SK-N-SH (cell line): ENCODE results near the gene SLAMF6. TPM values are rescaled to one million over a fixed set of nuclear protein-coding genes. Genes with fewer than 3 reads are reported as not detected.

Experiments used
- CTCF ChIA-PET: fragments of 300-600, 350-600 bp; formaldehyde crosslinking; extraction: SDS; loops from one replicate; lab custom pipeline; 2021; lab: Yijun Ruan, JAX
- POLR2A ChIA-PET: fragments of 350-600 bp; sonication (Branson Sonifier 250); formaldehyde crosslinking; extraction: SDS; loops from one replicate; lab custom pipeline; 2020; ENCODE audit warnings: antibody characterized with exemption, inconsistent platforms; lab: Yijun Ruan, JAX
- DNase-seq: peaks from one replicate; pipeline ENCODE4 v3.0.0; 2012
- H2AFZ ChIP-seq: fragments of 200-600 bp; sonication (generic); 2 replicates; pipeline ENCODE4 v1.8.1; 2016; ENCODE audit warnings: antibody characterized with exemption, mild to moderate bottlenecking, low read depth
- H3F3A ChIP-seq: fragments of 200-600 bp; sonication (generic); replicated peaks from 2 replicates; pipeline ENCODE3; 2016; ENCODE audit warnings: antibody characterized with exemption, mild to moderate bottlenecking; ENCODE audit not compliant: insufficient read depth
- H3K27ac ChIP-seq, 2 experiments: fragments of 200-500 bp in 1 of 2; fragments of 200-600 bp in 1 of 2; sonication (Bioruptor generic) in 1 of 2; sonication (generic), shearing (Covaris generic) in 1 of 2; 2 replicates each; pipeline versions ENCODE4 v1.5.1 to v1.6.1; 2014 to 2016; ENCODE audit warnings: low read depth in 2 of 2, inconsistent platforms in 1 of 2, low read length in 1 of 2, mild to moderate bottlenecking in 1 of 2, mixed read lengths in 1 of 2
- H3K27me3 ChIP-seq: fragments of 200-600 bp; sonication (generic), shearing (Covaris generic); 2 replicates; pipeline ENCODE4 v1.6.1; 2016; ENCODE audit warnings: mixed run types; ENCODE audit not compliant: insufficient read depth
- H3K36me3 ChIP-seq, 2 experiments: fragments of 200-500 bp in 1 of 2; fragments of 200-600 bp in 1 of 2; sonication (Bioruptor generic) in 1 of 2; sonication (generic) in 1 of 2; replicated peaks in 1 of 2; 2 replicates each; pipeline versions ENCODE3 to v1.5.1; 2014 to 2016; ENCODE audit warnings: low read length in 1 of 2, mild to moderate bottlenecking in 1 of 2; ENCODE audit not compliant: insufficient read depth in 2 of 2, control insufficient read depth in 1 of 2
- H3K4me1 ChIP-seq, 2 experiments: fragments of 200-500 bp in 1 of 2; fragments of 200-600 bp in 1 of 2; sonication (Bioruptor generic) in 1 of 2; sonication (generic), shearing (Covaris generic) in 1 of 2; 2 replicates each; pipeline versions ENCODE4 v1.5.1 to v1.6.1; 2014 to 2016; ENCODE audit warnings: low read depth in 1 of 2, low read length in 1 of 2, mixed run types in 1 of 2; ENCODE audit not compliant: insufficient read depth in 2 of 2, control insufficient read depth in 1 of 2
- H3K4me2 ChIP-seq: fragments of 200-600 bp; sonication (generic), shearing (Covaris generic); 2 replicates; pipeline ENCODE4 v1.6.1; 2017; ENCODE audit warnings: mixed run types
- H3K4me3 ChIP-seq, 2 experiments: fragments of 200-500 bp in 1 of 2; fragments of 200-600 bp in 1 of 2; sonication (Bioruptor generic) in 1 of 2; sonication (generic), shearing (Covaris generic) in 1 of 2; 2 replicates each; pipeline versions ENCODE4 v1.5.1 to v1.8.1; 2014 to 2016; ENCODE audit warnings: low read depth in 2 of 2, inconsistent platforms in 1 of 2, low read length in 1 of 2, mild to moderate bottlenecking in 1 of 2, mixed read lengths in 1 of 2, moderate library complexity in 1 of 2
- H3K79me2 ChIP-seq: fragments of 200-600 bp; sonication (generic); 2 replicates; pipeline ENCODE4 v1.8.1; 2017; ENCODE audit warnings: mild to moderate bottlenecking; ENCODE audit not compliant: insufficient read depth
- H3K9ac ChIP-seq: fragments of 200-600 bp; sonication (generic); 2 replicates; pipeline ENCODE4 v1.6.1; 2017; ENCODE audit warnings: mixed run types
- H3K9me2 ChIP-seq: fragments of 200-600 bp; sonication (generic); 2 replicates; pipeline ENCODE4 v1.6.1; 2017; ENCODE audit warnings: mixed run types
- H3K9me3 ChIP-seq: fragments of 200-600 bp; sonication (generic); 2 replicates; pipeline ENCODE4 v1.6.1; 2017; ENCODE audit warnings: mixed run types, mild to moderate bottlenecking, moderate library complexity
- H4K20me1 ChIP-seq: fragments of 200-600 bp; sonication (generic); 2 replicates; pipeline ENCODE4 v1.6.1; 2017; ENCODE audit warnings: mild to moderate bottlenecking, mixed run types; ENCODE audit not compliant: insufficient read depth
- CTCF ChIP-seq: fragments of 200-600 bp; sonication (generic); IDR thresholded peaks from 2 replicates; pipeline ENCODE4 v1.6.1; 2017; ENCODE audit warnings: antibody characterized with exemption, mild to moderate bottlenecking, moderate library complexity
- FOXJ3 ChIP-seq: sonication (generic); formaldehyde crosslinking; IDR thresholded peaks from 2 replicates; pipeline ENCODE4 v1.5.1; 2020; ENCODE audit warnings: mild to moderate bottlenecking, missing genetic modification reagents
- MEF2A ChIP-seq: IDR thresholded peaks from 2 replicates; pipeline ENCODE4 v1.4.0; 2012; ENCODE audit warnings: low read depth, borderline replicate concordance
- RAD21 ChIP-seq: IDR thresholded peaks from 2 replicates; pipeline ENCODE4 v1.6.1; 2012; ENCODE audit warnings: mild to moderate bottlenecking, low read length
- REST ChIP-seq: IDR thresholded peaks from 2 replicates; pipeline ENCODE4 v1.6.1; 2012; ENCODE audit warnings: mild to moderate bottlenecking, low read depth, low read length, moderate library complexity
- RFX5 ChIP-seq: IDR thresholded peaks from 2 replicates; pipeline ENCODE4 v1.6.1; 2012; ENCODE audit warnings: mild to moderate bottlenecking, improper control_type of control experiment, low read length
- TCF12 ChIP-seq: IDR thresholded peaks from 2 replicates; pipeline ENCODE4 v1.4.0; 2012
- USF1 ChIP-seq: IDR thresholded peaks from 2 replicates; pipeline ENCODE4 v1.4.0; 2012; ENCODE audit warnings: low read depth, borderline replicate concordance
- USF2 ChIP-seq: fragments of 150-350 bp; IDR thresholded peaks from 2 replicates; pipeline ENCODE4 v1.6.1; 2017; ENCODE audit warnings: antibody characterized with exemption, low read length, low read depth, borderline replicate concordance
- WGBS: methylation state at CpG from one replicate; pipeline ENCODE4 v1.1.6; 2017; ENCODE audit warnings: low lambda C conversion rate; 5-methylcytosine and 5-hydroxymethylcytosine counted together
- polyA plus RNA-seq, 3 experiments: library from polyadenylated mRNA; depleted of rRNA; stranded (reverse); fragments of >200 nt; gene quantifications; 2 replicates each; pipeline ENCODE4 v1.2.3, GENCODE V29; 2012

The SLAMF6 gene
- polyA plus RNA-seq, 1 of the 3 experiments (the other 2 are of a cell fraction): not detected

GRCh38 chr1:160570840-160571239, 47.8 kb upstream of the SLAMF6 start (continued):
- TF ChIP-seq REST (no peak), TCF12 (no peak), USF1 (no peak)
- TF ChIP-seq, all 33 proteins: peak for 0

- Histone ChIP-seq H3K4me3 (no peak overlapping the region), H2AFZ (no peak overlapping the region), H3K9ac (no peak overlapping the region), H4K20me1 (no peaks in the 10 kb centered on the region), H3K36me3 (no peaks in the 10 kb centered on the region), H3K27ac (no peak overlapping the region), H3K4me2 (no peak overlapping the region), H3F3A (no peaks in the 10 kb centered on the region), H3K9me3 (no peaks in the 10 kb centered on the region), H3K27me3 (no peaks in the 10 kb centered on the region; the same call in 1 of the 2 replicates), H3K4me1 (no peaks in the 10 kb centered on the region), H3K9me2 (no peaks in the 10 kb centered on the region), H3K79me2 (no peaks in the 10 kb centered on the region)
- CTCF ChIA-PET: interaction anchor here (1.1 kb wide), 1 partner anchor 15 kb away, joined by 3 read pairs; no protein-coding TSS in a partner anchor
- DNase-seq: no peak
- 10% methylated on average over 2 of the region's 2 CpGs for WGBS
- no peak for TF ChIP-seq FOXJ3
- no peak for TF ChIP-seq TCF12
- no peak for TF ChIP-seq CTCF
- TF ChIP-seq RAD21: no peak
- no peak for TF ChIP-seq USF2
- no peak for TF ChIP-seq RFX5
- no peak for TF ChIP-seq USF1
- TF ChIP-seq MEF2A: no peak
- TF ChIP-seq REST: no peak
- POLR2A ChIA-PET: no interaction called here
Measured at GRCh38 chr1:160569806-160570205, 46.8 kb upstream of the SLAMF6 start.
